GM12874 (cell line): ENCODE measurements around the gene PLPP3.

Experiments
- CTCF ChIP-seq: IDR thresholded peaks from 2 replicates; pipeline ENCODE4 v1.5.1; 2011; ENCODE audit warnings: low read depth, mild to moderate bottlenecking, control low read depth, low read length, moderate library complexity; ENCODE audit not compliant: insufficient read depth

The PLPP3 gene

GRCh38 chr1:56444960-56445646 is 134.3 kb downstream of the PLPP3 start:
- no peak for TF ChIP-seq CTCF
